GM20431 (cell line): ENCODE results near the gene EDA.
"Not testable (repeated sequence)": the region's sequence is repeated elsewhere in the genome, so short reads cannot be mapped to it uniquely, and the experiment has no call there.

Experiments used
- in situ Hi-C: fragments of 300-500 bp; cut with MseI, MboI; formaldehyde crosslinking; loops from one replicate; pipeline ENCODE4 v1.15.0; 2020; ENCODE audit warnings: low sequenced_read_pairs; ENCODE audit not compliant: unreplicated experiment

EDA gene

GRCh38 chrX:69740317-69740716 is 124.4 kb downstream of the EDA start:
- in situ Hi-C loops = no loop called here

- in situ Hi-C loops = no loop called here
Observed at GRCh38 chrX:69741721-69742120, 125.8 kb downstream of the EDA start.

- in situ Hi-C loops = no loop called here
Observed at GRCh38 chrX:69746051-69746450, 130.1 kb downstream of the EDA start.

GRCh38 chrX:69748055-69748454 is 132.1 kb downstream of the EDA start:
- in situ Hi-C loops = no loop called here

GRCh38 chrX:69759921-69760625 is 144.2 kb downstream of the EDA start:
- in situ Hi-C loops = no loop called here

GRCh38 chrX:69761633-69762032 is 145.7 kb downstream of the EDA start:
- in situ Hi-C loops = no loop called here

GRCh38 chrX:69762340-69762739 is 146.4 kb downstream of the EDA start:
- in situ Hi-C loops = no loop called here

GRCh38 chrX:69793260-69793935 is 177.5 kb downstream of the EDA start:
- in situ Hi-C loops = no loop called here

- in situ Hi-C loops = no loop called here
Observed at GRCh38 chrX:69795702-69796101, 179.8 kb downstream of the EDA start.

- in situ Hi-C loops = loop anchor here (25.0 kb wide), 1 partner anchor 95 kb away; no protein-coding TSS in a partner anchor
Observed at GRCh38 chrX:69807400-69807799, 191.5 kb downstream of the EDA start.

- in situ Hi-C loops = loop anchor here (25.0 kb wide), 1 partner anchor 96 kb away; no protein-coding TSS in a partner anchor
Observed at GRCh38 chrX:69808375-69808774, 192.5 kb downstream of the EDA start.

GRCh38 chrX:69813677-69814076 is 197.8 kb downstream of the EDA start:
- in situ Hi-C loops = loop anchor here (25.0 kb wide), 1 partner anchor 101 kb away; no protein-coding TSS in a partner anchor

GRCh38 chrX:69815063-69815462 is 199.2 kb downstream of the EDA start:
- in situ Hi-C loops = loop anchor here (25.0 kb wide), 1 partner anchor 103 kb away; no protein-coding TSS in a partner anchor

GRCh38 chrX:69815519-69815918 is 199.6 kb downstream of the EDA start:
- in situ Hi-C loops = loop anchor here (25.0 kb wide), 1 partner anchor 103 kb away; no protein-coding TSS in a partner anchor

- in situ Hi-C loops = no loop called here
Observed at GRCh38 chrX:69844636-69845035, 228.7 kb downstream of the EDA start.

- in situ Hi-C loops = not testable (repeated sequence)
Observed at GRCh38 chrX:69859999-69860398, 244.1 kb downstream of the EDA start.

GRCh38 chrX:69876221-69876620 is 260.3 kb downstream of the EDA start:
- in situ Hi-C loops = no loop called here

GRCh38 chrX:69884210-69884609 is 268.3 kb downstream of the EDA start:
- in situ Hi-C loops = no loop called here

GRCh38 chrX:69896046-69896445 is 280.1 kb downstream of the EDA start:
- in situ Hi-C loops = no loop called here

- in situ Hi-C loops = no loop called here
Observed at GRCh38 chrX:69900491-69900890, 284.6 kb downstream of the EDA start.

GRCh38 chrX:69906447-69906846 is 290.5 kb downstream of the EDA start:
- in situ Hi-C loops = no loop called here
